Hematopoietic multipotent progenitor cell treated with erythropoietin and hydrocortisone succinate and interleukin-3 and kit ligand, for 8 days (in vitro differentiated cells): ENCODE measurements around the gene GDF15.
A peak's percentile ranks its signal among the peaks of the same experiment; 100 is the strongest.
"Not testable (repeated sequence)": the region's sequence is repeated elsewhere in the genome, so short reads cannot be mapped to it uniquely, and the experiment has no call there.

Experiments
- DNase-seq: peaks from one replicate; pipeline ENCODE4 v3.0.0-alpha.2; 2015

Gene GDF15

DNA sequence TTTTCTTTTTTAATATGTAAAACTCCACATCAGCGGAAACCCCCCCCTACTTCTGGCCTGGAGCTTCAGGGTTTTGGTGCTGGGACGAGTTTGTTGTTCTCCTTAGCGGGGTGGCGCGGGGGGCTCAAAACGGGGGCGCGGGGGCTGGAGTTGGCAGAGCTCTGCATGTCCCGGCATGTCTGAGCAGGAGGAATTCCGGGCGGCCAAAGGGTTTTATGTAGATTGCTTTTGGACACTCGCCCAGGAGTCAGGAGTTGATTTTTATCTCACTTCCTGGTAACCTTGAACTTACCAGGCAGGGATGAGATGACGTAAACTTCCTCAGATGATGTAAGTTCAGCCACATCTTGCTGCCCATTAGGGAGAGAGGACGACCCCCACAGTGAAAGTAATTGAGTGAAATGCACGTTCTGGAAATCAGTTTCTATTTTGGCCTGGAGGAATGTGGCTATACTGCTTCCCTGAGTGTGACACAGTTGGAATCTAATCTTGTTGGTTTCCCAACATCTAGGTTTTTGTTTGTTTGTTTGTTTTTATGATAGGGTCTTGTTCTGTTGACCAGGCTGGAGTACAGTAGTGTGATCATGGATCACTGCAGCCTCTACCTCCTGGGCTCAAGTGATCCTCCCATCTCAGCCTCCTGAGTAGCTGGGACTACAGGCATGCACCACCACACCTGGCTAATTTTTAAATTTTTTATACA, 21.0 kb upstream of the GDF15 start:
- DNase-seq = peak; percentile 95

DNA sequence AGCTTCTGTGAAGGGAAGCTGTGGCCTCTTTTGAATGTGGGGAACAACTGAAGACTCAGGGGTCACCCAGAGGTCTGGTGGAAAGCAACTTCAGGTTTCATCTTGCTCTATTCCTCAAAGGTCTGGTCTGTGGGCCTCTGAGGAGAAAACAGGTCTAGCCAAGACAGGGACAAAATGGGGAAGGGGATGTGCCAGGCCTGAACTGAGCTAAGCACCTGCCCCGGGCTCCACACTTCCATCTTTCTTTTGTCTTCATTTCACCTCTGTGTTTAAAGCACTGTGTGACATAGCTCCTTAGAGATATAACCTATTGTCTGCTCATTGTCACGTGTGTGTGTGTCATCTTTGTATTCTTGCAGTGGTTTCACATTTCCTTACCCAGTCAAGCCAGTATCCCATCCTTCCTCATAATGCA, 19.9 kb upstream of the GDF15 start:
- DNase-seq = no peak

DNA sequence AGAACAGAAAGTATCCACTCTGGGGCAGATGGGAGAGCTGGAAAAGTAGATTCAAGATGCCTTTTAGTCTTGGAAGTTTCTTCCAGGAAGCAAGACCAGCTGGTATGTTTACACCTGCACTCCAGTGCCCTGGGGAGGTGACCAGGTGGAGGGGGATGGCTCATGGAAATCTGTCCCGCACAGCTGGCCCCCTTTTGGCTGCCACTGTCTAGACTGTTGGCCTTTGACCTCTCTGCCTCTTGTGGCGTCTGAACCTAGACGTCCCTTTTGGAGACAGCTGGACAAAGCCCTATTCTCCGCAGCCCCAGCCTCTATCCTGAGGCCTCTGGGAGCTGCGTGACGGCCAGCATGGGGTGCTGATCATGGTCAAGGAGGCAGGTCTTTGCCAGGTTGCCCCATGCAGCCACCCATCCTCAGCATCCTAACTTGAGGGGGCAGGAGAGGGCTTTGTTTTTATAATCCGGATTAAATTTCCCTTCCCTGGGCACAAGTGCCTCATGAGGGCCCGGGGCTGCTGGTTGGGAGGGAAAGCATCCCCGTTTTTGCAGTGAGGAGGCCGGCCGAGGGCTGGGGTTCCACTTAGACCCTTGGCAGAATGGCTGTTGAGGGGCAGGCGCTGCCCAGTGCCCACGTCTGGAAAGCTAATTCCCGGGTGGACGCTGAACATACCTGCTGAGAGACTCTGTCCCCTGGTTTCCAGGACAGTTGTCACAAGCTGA, 17.3 kb upstream of the GDF15 start:
- DNase-seq = no peak

DNA sequence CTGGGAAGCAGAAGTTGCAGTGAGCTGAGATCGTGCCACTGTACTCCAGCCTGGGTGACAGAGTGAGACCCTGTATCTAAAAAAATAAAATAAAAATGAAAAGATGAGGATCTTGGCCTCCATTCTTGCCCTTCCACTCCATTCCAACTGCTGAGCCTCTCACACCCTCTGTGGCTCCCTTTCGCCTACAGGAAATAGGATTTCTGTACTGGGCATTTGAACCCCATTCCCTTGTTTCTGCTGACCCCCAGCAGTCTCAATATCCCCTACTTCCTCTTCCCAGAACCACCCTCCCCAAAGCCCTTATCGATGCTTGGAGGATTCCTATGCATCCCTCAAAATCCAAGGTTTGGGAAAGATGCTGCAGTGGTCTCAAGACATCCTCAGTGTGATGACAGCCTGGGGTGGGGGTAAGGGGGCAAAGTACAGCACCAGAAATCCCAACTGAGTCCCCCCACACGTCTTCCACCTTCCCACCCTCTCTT, 12.5 kb upstream of the GDF15 start:
- DNase-seq = no peak

DNA sequence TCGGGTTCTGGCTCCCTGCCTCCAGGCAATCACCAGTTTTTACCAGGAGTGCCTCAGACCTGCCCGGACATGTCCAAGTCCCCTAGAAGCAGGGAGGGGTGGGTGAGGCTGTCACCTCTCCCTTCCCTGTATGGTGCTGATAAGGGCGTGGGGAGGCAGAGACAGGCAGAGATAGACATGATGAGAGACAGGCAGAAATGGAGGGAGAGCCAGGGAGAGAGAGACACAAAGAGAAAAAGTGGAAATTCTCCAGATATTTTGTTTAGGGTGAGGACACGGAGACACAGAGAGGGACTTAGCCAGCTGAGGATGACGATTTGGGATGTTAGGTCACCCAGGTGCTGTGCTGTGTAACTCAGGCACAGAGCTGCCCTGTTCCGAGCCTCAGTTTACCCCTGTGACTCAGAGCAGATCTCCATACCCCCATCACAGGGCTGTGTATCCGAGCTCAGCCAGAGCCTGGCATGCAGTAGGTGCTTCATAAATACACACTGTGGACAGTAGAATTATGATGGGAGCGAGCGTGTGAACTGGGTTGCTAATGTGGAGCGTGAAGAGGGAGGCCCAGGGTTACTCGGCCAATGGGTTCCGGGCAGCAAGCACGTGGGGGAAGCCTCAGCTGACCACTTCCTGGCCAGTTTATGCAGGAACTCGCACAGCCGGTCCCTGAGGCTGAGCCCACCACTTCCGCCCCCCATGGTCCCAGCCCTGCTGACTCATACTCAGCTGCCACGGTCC, 11.9 kb upstream of the GDF15 start:
- DNase-seq = peak; percentile 99

DNA sequence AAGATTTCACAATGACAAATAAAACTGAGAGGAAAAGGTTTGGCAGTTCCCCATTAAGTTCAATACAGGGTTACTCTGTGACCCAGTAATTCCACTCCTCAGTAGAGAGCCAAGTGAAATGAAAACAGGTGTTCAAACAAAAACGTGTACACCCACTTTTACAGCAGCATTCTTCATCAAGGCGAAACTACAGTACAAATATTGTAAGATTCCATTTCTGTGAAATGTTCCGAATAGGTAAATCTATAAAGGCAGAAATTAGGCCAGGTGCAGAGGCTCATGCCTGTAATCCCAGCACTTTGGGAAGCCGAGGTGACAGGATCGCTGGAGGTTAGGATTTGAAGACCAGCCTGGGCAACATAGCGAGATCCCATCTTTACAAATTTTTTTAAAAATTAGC, 8.9 kb upstream of the GDF15 start:
- DNase-seq = no peak

DNA sequence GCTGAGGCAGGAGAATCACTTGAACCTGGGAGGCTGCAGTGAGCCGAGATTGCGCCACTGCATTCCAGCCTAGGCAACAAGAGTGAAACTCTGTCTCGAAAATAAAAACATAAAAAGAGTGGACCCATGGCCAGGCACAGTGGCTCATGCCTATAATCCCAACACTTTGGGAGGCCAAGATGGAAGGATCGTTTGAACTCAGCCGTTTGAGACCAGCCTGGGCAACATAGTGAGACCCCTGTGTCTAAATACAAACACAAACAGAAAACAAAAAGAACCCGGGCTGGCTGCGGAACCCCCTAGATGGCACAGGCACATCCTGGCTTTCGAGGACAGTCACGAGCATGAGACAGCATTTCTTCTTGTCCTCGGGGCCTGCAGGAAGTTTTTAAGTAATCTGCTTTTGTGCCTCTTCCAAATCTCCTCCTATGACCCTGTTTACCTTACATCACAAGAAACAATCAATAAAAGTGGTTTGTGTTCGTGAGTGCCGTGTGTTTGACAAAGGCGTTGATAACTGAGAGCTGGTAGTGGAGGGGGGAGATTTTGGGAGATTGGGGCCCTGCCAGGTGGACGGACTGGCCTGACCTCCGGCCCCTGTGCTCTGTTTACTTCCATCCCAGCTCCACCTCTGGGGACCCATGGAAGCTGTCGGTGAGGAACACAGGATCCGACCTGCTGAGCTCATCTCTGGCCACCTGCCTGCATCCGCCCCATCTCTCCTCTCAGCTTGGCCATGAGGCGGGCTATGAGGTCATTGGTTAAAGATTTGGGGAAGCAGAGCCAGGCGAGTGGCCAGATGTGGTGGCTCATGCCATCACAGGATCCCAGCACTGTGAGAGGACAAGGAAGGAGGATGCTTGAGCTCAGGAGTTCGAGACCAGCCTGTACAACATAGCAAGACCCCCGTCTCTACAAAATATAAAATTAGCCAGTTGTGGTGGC, 5.9 kb upstream of the GDF15 start:
- DNase-seq = peak; percentile 67

DNA sequence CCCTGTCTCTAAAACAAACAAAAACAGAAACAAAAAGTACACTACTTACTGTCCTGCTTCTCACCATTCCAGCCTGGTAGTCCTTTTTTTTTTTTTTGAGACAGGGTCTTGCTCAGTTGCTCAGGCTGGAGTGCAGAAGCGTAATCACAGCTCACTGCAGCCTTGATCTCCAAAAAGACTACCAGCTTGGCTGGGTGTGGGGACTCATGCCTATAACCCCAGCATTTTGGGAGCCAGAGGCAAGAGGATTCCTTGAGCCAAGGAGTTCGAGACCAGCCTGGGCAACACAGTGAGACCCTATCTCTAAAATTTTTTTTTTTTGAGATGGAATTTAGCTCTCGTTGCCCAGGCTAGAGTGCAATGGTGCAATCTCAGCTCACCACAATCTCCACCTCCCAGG, 5.1 kb upstream of the GDF15 start:
- DNase-seq = no peak

DNA sequence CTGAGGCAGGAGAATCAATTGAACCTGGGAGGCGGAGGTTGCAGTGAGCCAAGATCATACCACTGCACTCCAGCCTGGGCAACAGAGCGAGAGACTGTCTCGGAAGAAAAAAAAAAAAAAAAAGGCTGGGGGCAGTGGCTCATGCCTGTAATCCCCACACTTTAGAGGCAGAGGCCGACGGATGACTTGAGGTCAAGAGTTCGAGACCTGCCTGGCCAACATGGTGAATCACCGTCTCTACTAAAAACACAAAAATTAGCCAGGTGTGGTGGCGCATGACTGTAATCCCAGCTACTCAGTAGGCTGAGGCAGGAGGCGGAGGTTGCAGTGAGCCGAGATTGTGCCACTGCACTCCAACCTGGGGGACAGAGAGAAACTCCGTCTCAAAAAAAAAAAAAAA, 2.3 kb upstream of the GDF15 start:
- DNase-seq = not testable (repeated sequence)

DNA sequence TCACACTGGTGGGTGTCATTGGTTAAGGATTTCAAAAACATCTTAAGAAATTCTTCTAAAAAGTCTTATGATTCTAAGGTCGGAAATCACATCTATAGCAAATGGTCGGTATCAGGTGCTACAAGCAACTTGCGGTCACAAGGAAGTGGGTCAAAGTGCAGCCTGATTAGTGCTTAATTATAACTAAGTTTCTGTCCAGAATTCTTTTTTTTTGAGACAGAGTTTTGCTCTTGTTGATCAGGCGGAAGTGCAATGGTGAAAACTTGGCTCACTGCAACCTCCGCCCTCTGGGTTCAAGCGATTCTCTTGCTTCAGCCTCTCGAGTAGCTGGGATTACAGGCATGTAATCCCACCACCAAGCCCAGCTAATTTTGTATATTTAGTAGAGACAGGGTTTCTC, 1.2 kb upstream of the GDF15 start:
- no peak for DNase-seq

DNA sequence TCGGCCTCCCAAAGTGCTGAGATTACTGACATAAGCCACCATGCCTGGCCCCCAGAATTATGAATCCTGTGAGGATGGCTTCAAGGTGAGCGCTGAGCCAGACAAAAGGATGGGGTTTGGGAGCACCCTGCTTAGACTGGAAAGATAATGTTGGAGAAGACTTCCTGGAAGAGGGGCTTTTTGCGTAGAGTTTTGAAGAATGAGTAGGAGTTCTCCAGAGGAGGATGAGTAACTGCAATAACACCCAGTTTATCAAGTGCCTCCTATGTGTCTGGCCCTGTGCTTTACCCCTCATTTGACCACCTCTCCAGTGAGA, 641 bp upstream of the GDF15 start:
- no peak for DNase-seq

DNA sequence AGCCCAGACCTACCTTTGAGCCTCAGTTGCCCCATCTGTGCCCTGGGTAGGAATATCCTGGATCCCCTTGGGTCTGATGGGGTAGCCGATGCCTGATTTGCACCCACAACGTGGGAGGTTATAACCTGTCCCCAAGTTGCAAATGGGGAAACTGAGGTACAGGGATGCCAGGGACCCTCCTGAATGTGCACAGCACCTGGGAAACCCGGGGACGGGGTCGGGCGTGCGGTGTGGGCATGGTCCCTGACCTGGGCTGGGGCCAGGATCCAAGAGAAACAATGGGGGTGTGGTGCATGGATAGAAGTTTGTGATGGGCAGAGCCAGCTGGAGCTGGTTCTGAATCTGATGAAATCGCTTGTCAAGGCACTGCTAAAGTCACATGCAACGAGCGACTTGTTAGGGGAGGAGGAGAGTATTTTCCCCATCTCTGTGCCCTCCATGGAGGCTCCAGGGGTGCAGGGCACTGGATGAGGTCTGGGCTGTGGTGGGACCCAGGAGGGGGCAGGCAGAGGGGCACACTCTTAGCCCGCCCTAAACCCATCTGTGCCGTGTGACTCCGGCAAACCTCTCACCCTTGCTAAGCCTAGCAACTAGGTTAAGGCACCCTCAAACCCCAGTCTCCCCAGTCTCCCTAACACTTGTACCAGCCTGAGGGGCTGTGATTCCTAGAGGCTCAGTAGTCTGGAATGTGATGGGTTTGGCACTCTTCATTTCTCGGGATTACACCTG, 749 bp downstream of the GDF15 start:
- DNase-seq = peak; percentile 69

DNA sequence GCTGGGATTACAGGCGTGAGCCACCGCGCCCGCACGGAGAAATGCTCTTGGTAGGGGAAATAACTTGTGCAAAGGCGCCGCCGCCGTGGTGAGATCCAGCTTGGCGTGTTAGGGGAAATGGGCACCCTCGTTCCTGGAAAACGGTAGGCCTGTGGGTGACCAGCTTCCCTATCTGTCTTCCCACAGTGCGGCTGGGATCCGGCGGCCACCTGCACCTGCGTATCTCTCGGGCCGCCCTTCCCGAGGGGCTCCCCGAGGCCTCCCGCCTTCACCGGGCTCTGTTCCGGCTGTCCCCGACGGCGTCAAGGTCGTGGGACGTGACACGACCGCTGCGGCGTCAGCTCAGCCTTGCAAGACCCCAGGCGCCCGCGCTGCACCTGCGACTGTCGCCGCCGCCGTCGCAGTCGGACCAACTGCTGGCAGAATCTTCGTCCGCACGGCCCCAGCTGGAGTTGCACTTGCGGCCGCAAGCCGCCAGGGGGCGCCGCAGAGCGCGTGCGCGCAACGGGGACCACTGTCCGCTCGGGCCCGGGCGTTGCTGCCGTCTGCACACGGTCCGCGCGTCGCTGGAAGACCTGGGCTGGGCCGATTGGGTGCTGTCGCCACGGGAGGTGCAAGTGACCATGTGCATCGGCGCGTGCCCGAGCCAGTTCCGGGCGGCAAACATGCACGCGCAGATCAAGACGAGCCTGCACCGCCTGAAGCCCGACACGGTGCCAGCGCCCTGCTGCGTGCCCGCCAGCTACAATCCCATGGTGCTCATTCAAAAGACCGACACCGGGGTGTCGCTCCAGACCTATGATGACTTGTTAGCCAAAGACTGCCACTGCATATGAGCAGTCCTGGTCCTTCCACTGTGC, 2.4 kb downstream of the GDF15 start:
- peak; percentile 87 for DNase-seq

DNA sequence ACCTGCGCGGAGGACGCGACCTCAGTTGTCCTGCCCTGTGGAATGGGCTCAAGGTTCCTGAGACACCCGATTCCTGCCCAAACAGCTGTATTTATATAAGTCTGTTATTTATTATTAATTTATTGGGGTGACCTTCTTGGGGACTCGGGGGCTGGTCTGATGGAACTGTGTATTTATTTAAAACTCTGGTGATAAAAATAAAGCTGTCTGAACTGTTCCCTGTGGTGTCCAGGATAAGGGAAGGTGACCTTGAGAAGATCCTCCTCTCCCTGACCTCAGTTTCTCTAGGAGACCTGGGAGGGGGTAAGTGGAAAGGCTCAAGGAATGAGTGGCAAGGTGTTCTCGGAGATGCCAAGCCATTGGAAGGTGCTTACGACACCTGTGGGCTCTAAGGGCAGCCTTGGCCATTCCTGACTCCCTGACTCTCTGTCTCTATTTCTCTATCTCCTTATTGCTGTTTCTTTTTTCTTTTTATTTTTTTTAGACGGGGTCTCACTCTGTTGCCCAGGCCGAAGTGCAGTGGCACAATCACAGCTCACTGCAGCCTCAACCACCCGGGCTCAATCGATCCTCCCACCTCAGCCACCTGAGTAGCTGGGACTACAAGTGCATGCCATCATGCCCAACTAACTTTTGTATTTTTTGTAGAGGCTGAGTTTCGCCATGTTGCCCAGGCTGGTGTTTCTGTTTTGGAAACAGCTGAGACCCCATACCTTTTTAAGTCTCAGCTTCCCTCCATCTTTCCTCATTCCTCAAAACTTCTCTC, 3.2 kb downstream of the GDF15 start:
- DNase-seq = peak; percentile 26

DNA sequence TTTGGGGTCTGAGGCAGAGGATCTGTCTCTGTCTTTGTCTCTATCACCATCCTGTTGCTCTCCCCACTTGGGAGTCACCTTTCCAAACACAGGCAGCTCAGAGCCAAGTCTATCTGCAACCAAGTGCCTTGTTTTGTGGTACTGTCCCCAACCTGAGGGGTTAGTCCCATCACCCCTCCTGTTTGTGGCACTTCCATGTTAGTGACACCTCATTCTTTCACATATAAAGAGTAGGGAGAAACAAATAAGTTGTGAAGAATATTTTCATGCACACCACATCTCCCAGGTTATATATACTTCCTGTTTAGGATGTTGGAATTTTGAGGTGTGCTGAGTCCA, 3.7 kb downstream of the GDF15 start:
- DNase-seq = no peak

DNA sequence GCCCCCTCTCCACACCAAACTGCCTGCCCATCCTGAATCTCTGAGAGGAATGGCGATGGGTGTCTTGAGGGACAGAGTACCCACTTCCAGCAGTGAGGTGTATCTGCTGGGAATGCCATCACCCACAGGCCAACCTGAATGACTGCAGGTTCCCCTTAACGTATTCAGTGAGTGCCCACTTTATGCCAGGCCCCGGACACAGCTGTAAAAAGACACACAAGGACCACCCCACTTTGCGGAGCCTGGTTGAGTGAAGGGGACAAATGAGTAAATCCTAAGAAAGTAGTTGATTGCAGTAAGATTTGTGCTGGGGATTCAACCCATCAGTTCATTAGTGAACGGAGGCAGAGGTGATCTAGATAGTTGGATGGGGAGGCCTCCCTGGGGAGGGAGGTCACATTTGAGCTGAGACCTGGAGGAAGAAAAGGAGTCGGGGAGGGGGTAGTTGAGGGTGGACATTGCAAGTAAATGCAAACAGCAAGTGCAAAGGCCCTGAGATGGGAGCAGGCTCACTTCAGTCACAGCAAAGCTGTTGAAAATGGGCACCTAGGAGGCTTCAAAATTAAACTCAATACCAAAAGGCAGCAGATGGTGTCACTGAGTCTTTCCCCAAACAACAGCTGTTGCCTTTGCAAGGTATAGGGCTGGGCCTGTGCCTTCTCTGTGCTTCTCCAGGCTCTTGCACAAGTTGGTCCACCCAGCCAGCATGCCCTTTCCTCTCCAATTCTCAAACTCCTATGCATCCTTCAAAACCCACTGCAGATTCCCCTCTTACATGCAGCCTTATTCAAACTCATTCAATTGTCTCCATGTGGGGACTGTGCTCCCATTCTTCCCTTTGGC, 4.3 kb downstream of the GDF15 start:
- DNase-seq = peak; percentile 67

DNA sequence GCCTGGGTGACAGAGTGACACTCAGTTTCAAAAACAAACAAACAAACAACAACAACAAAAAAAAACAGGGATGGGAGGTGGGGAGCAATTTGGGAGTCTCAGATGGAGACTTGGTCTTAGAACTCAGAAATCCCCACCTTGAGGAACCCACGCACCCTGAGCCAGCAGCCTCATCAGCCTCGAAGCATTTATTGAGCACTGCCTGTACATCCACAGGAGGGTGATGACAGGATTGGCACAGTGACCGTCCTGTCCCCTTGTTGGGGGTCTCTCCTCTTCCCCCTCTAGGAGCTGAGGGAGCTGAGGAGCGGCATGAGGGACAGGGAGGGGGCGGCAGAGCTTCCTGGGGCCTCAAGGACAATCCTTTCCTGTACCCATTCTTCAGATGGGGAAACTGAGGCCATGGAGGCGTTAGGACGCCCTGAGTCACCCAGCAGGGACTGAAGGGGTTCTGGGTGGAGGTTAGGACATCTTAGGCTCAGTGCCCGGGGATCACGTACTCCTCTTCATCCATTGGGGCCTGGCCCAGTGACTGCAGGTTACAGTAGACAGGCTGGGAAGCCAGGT, 5.6 kb downstream of the GDF15 start:
- no peak for DNase-seq

DNA sequence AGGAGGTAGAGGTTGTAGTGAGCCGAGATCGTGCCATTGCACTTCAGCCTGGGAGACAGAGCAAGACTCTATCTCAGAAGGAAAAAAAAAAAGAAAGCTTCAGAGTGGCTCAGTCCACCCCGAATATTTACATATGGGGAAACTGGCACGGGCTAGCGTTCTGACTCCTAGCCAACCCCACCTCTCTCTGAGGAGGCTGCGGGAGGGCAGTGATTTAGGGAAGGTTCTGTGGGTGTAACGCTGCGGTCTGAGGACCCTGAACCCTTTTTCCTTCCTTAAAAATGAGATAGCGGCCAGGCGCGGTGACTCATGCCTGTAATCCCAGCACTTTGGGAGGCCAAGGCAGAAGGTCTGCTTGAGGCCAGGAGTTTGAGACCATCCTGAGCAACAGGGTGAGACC, 6.5 kb downstream of the GDF15 start:
- DNase-seq = peak; percentile 62

DNA sequence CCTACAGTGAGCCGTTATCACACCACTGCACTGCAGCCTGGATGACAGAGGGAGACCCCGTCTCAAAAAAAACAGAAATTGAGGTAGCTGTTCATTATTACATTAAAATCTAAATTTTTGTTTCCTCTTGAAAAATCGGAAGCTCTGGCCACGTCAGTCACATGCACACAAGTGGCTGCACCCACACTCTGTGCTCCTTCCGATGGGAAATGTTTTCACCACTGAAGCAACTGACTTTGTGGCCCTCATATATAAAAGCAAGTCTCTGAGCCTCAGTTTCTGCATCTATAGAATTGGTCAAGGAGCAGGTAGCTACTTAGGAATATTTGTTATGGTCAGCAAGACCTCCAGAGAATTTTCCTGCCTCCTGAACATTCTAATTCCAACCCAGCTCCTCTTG, 7.0 kb downstream of the GDF15 start:
- no peak for DNase-seq
